Esophagus squamous epithelium (tissue), 4 donors: ENCODE results near the gene CTNS.

ENCODE experiments used
- POLR2A ChIP-seq, 4 donors: fragments of 450-650 bp; IDR thresholded peaks; one replicate each; pipeline ENCODE4 v1.6.1; 2017; ENCODE audit warnings: antibody characterized with exemption in 4 of 4, mild to moderate bottlenecking in 4 of 4, moderate library complexity in 3 of 4
- TF ChIP-seq, protein P1 (sequence below), 6 experiments: fragments of 450-650 bp in 4 of 6; fragments of 200-600 bp in 2 of 6; sonication (generic) in 2 of 6; IDR thresholded peaks; one replicate each; pipeline ENCODE4 v1.5.1; 2016 to 2019; ENCODE audit warnings: antibody characterized with exemption in 6 of 6, mild to moderate bottlenecking in 4 of 6, moderate library complexity in 4 of 6

DNA sequence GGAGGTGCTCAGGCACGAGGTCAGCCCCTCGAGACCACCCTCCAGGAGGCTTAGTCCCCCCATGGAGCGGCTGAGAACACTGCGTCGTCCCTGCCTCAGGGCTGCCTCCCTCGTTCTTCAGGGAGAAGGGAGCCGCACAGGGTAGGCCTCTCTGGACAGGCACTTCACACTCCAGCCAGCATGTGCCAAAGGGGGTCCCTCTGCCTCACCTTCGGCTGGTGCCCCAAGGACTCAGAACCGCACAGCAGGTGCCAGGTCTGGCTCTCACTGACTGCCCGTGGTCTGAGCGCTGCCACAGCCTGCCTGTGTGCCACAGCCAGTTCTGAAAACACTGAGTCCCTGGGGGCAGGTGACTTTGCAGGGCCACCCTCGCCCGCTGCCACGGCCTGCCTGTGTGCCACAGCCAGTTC, 52.3 kb downstream of the CTNS start:
- TF ChIP-seq, protein P1, sequence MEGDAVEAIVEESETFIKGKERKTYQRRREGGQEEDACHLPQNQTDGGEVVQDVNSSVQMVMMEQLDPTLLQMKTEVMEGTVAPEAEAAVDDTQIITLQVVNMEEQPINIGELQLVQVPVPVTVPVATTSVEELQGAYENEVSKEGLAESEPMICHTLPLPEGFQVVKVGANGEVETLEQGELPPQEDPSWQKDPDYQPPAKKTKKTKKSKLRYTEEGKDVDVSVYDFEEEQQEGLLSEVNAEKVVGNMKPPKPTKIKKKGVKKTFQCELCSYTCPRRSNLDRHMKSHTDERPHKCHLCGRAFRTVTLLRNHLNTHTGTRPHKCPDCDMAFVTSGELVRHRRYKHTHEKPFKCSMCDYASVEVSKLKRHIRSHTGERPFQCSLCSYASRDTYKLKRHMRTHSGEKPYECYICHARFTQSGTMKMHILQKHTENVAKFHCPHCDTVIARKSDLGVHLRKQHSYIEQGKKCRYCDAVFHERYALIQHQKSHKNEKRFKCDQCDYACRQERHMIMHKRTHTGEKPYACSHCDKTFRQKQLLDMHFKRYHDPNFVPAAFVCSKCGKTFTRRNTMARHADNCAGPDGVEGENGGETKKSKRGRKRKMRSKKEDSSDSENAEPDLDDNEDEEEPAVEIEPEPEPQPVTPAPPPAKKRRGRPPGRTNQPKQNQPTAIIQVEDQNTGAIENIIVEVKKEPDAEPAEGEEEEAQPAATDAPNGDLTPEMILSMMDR (IDR thresholded peaks at IDR 0.05): no peak
- no peak for TF ChIP-seq POLR2A (IDR thresholded peaks at IDR 0.05)
